ENCODE data around the gene MYLIP. TPM values are rescaled to one million over a fixed set of nuclear protein-coding genes. Genes with fewer than 3 reads are reported as not detected.

The MYLIP gene
- total RNA-seq, 4 donors from 2014 or later: 33.5 to 61.8 (median 35.3) TPM

- Histone ChIP-seq H3K27ac (replicated peaks in 1 of 4) (peak overlapping the region; percentile 94 to 98 (median 95)), H3K9me3 (no peaks in the 10 kb centered on the region), H3K4me3 (peak overlapping the region; percentile 96 to 99 (median 99)), H3K36me3 (no peaks in the 10 kb centered on the region), H3K27me3 (peaks cover 0 to 5% (median 0%) of the 10 kb centered on the region in 4 donors), H3K4me1 (peaks cover 27 to 61% (median 51%) of the 10 kb centered on the region in 4 donors)
- intact Hi-C loops (cut with DNase I): no loop called here
- TF ChIP-seq POLR2AphosphoS5 (IDR thresholded peaks at IDR 0.05): peak in 1 of 2 donors; percentile 17
- TF ChIP-seq, protein P1, sequence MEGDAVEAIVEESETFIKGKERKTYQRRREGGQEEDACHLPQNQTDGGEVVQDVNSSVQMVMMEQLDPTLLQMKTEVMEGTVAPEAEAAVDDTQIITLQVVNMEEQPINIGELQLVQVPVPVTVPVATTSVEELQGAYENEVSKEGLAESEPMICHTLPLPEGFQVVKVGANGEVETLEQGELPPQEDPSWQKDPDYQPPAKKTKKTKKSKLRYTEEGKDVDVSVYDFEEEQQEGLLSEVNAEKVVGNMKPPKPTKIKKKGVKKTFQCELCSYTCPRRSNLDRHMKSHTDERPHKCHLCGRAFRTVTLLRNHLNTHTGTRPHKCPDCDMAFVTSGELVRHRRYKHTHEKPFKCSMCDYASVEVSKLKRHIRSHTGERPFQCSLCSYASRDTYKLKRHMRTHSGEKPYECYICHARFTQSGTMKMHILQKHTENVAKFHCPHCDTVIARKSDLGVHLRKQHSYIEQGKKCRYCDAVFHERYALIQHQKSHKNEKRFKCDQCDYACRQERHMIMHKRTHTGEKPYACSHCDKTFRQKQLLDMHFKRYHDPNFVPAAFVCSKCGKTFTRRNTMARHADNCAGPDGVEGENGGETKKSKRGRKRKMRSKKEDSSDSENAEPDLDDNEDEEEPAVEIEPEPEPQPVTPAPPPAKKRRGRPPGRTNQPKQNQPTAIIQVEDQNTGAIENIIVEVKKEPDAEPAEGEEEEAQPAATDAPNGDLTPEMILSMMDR (IDR thresholded peaks at IDR 0.05): no peak
- 23% methylated on average over 9 of the region's 36 CpGs for WGBS
- no peak for DNase-seq (ENCODE audit: extremely low spot score)
Measured at GRCh38 chr6:16129623-16130401, 926 bp downstream of the MYLIP start.

GRCh38 chr6:16130437-16130891, 1.6 kb downstream of the MYLIP start:
- DNase-seq (ENCODE audit: extremely low spot score): no peak
- peaks cover 33 to 68% (median 58%) of the 10 kb centered on the region in 4 donors for H3K4me1 ChIP-seq
- no peaks in the 10 kb centered on the region for H3K36me3 ChIP-seq
- TF ChIP-seq, protein P1 (IDR thresholded peaks at IDR 0.05): no peak
- TF ChIP-seq EP300 (IDR thresholded peaks at IDR 0.05) (no peak), POLR2AphosphoS5 (IDR thresholded peaks at IDR 0.05) (no peak), POLR2A (IDR thresholded peaks at IDR 0.05; ENCODE audit: low read depth) (no peak)
- WGBS: 50% methylated on average over 8 of the region's 8 CpGs
- H3K4me3 ChIP-seq: peak overlapping the region; percentile 96 to 99 (median 99)
- peaks cover 0 to 5% (median 0%) of the 10 kb centered on the region in 4 donors for H3K27me3 ChIP-seq
- intact Hi-C loops (cut with DNase I): no loop called here
- peak overlapping the region; percentile 94 to 98 (median 95) for H3K27ac ChIP-seq (replicated peaks in 1 of 4)
- H3K9me3 ChIP-seq: no peaks in the 10 kb centered on the region

DNA sequence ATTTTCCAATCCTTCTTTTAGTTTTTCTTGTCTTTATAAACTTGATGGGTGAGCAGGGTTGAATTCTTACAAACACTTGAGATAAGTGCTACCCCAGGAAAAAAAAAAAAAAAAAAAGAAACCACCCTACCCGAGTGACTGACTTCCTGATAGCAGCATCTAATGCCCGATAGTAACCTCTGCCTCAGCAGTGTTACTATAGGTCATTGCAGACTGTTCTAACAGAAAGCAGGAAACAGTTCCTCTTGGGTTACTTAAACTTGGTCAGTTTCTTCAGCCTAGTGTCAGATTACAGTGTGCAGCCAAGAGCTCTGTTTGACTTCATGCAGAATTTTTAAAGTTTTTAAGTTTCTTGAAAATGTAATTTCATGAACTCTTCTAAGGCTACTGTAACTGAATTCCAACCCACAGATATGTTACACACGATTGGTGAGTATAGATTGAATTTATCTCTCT, 2.1 kb downstream of the MYLIP start:
- intact Hi-C loops (cut with DNase I): no loop called here
- Histone ChIP-seq H3K4me3 (peak overlapping the region; percentile 96 to 99 (median 99)), H3K9me3 (no peaks in the 10 kb centered on the region), H3K36me3 (no peaks in the 10 kb centered on the region), H3K27ac (replicated peaks in 1 of 4) (peak overlapping the region; percentile 94 to 98 (median 95)), H3K27me3 (peaks cover 0 to 5% (median 0%) of the 10 kb centered on the region in 4 donors), H3K4me1 (peaks cover 37 to 71% (median 62%) of the 10 kb centered on the region in 4 donors)
- DNase-seq (ENCODE audit: extremely low spot score): no peak
- 17% methylated on average over 3 of the region's 3 CpGs for WGBS
- TF ChIP-seq POLR2AphosphoS5 (IDR thresholded peaks at IDR 0.05): peak; percentile 50 to 59
- TF ChIP-seq, protein P1 (IDR thresholded peaks at IDR 0.05): no peak

DNA sequence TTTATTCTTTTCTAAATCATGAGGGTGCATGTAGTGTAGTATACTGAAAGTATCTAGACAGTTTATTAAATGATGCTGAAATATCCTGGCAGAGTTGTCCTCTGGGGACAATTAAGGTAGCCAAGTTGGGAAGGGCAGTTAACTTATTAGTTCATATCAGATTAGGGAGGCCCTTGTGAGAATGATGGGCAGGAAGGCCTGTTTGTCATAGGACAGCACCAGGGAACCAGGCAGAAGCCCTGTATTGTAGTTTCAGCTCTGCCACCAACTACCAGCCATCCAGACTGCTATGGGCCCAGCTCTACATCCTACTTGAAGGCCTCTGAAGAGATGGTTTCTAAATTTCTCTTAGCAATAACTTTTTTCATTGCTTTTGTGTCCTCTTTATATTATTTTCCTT, 4.0 kb downstream of the MYLIP start:
- no peak for DNase-seq (ENCODE audit: extremely low spot score)
- no peak for TF ChIP-seq EP300 (IDR thresholded peaks at IDR 0.05)
- TF ChIP-seq POLR2AphosphoS5 (IDR thresholded peaks at IDR 0.05): no peak
- no peak for TF ChIP-seq POLR2A (IDR thresholded peaks at IDR 0.05; ENCODE audit: low read depth)
- TF ChIP-seq, protein P1 (IDR thresholded peaks at IDR 0.05): no peak
- H3K36me3 ChIP-seq: no peaks in the 10 kb centered on the region
- H3K4me1 ChIP-seq: peaks cover 57 to 89% (median 82%) of the 10 kb centered on the region in 4 donors
- peak overlapping the region; percentile 28 to 94 (median 50) for H3K27ac ChIP-seq (replicated peaks in 1 of 4)
- intact Hi-C loops (cut with DNase I): no loop called here
- H3K4me3 ChIP-seq: peak overlapping the region in 3 of 4 donors; percentile 3 to 99 (median 23)
- H3K27me3 ChIP-seq: peaks cover 0 to 5% (median 0%) of the 10 kb centered on the region in 4 donors
- H3K9me3 ChIP-seq: no peaks in the 10 kb centered on the region
